Fibroblast of skin of scalp (primary cell): ENCODE measurements around the gene ANKAR. TPM values are rescaled to one million over a fixed set of nuclear protein-coding genes. Genes with fewer than 3 reads are reported as not detected.
"Not testable (repeated sequence)": the region's sequence is repeated elsewhere in the genome, so short reads cannot be mapped to it uniquely, and the experiment has no call there.

Experiments used
- DNase-seq: peaks from one replicate; pipeline ENCODE4 v3.0.0-alpha.2; 2013
- polyA plus RNA-seq, 2 experiments: library from polyadenylated mRNA; unstranded; fragments of 120-200 nt; gene quantifications; one replicate each; pipeline ENCODE4 v1.2.1, GENCODE V29; 2013; ENCODE audit not compliant: insufficient read length in 2 of 2

ANKAR gene
- 2.8 TPM for polyA plus RNA-seq (2013, experiment 1 of 2; ENCODE audit: insufficient read length)
- polyA plus RNA-seq (2013, experiment 2 of 2; ENCODE audit: insufficient read length): 2.3 TPM

DNA sequence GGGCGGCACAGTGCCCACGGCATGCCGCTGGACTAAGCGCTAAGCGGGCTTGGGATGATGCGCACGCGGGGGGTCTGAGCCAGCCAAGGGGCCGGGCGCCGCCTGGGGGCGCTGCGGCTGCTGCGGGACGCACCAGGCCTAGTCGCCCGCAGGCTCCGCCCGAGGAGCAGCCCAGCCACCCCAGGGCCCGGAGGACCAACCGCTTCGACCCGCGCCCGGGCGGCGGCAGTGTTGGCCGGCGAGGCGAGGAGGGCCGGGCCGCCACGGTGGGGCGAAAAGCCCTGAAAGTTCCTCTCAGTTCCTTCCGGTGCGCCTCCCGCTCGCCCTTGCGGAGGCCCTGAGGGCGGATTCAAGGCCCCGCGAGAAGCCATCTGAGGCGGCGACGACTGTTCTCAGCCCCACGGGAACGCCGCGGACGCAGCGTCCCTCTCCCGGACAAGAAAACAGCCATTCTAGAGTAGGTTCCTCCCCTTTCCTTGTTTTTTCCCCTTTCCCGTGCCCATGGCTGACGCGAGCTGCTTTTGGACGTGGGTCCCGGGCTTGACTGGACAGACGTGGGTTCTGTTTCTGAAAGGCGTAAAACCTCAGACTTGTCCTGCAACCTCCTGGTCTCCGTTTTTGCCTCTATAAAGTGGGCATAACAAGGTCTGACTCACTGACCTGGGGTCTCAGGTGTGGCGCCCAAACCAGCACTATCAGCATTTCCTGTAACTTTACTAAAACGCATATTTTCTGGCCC is at the start of gene ANKAR:
Gene ANKAR, plus strand, starts transcription at position 297 of the 739 bp plus-strand sequence. CDS start 1,821 bp downstream, outside the sequence.
- peak; percentile 94 for DNase-seq

DNA sequence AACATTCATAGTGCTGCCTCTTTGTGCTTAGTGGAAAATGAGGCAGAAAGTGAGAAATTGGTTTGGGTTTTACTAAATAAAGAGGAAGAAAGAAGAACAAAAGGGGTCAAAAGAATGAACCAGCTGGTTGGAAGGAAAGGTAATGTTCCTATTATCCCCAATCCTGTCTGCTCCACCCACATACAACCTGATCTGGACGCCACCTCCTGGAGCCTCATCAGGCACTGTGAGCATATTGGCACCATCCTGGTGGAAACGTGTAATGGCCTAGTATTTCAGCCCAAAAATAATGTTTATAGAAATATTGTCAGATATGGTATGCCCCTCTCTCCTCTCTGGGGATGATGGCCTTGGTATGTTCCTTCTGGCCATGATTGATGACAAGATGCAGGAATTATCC is 48.8 kb upstream of the ANKAR start:
- DNase-seq: no peak

GRCh38 chr2:189627789-189628188 is 46.7 kb upstream of the ANKAR start:
- DNase-seq: no peak

DNA sequence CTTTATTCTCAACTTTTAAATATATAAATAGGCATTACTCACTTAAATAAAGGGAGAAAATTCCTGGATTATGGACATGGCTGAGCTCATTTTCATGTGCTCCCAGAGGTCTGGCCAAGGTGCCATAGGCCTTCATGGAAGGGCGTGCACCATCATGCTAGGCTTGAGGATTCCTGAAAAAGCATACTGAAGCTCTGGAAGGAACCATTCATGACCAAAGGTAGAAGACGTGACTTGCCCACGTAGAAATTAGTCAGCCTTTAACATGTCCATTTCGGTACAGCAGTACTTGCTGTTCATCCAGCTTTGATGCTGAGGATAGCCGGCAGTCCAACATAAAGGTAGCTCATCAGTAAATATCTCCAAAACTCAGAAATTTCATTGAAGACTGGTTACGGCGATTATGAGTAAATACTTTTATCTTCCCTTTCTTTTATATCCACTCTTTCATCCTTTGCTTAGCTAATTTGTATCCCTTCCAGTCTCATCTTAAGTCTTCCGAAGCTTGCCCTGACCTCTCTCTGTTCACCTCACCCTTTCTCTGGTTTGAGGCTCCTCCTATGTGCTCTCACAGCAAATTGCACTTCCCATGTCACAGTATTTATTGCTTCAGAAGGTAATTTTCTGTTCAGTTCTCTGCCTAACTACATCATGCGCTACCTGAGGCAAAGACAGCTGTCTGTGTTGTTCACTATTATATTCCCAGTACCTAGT is 45.5 kb upstream of the ANKAR start:
- no peak for DNase-seq

- DNase-seq: peak; percentile 48
Measured at GRCh38 chr2:189629531-189630453, 44.7 kb upstream of the ANKAR start.

GRCh38 chr2:189631849-189632248 is 42.6 kb upstream of the ANKAR start:
- DNase-seq: no peak

DNA sequence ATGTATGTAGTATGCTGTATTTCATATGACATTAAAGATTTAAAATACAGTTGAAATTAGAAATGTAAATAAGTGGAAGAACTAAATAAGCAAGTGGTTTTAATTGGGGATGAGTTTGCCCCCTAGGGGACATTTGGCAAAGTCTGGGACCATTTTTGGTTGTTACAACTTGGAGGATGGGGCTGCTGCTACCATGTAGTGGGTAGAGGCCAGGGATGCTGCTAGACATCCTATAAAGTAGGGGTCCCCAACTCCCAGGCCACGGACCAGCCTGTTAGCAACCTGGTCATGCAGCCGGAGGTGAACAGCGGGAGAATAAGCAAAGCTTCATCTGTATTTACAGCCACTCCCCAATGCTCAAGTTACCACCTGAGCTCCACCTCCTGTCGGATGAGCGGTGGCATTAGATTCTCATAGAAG is 41.1 kb upstream of the ANKAR start:
- no peak for DNase-seq

- DNase-seq: no peak
Measured at GRCh38 chr2:189635353-189635752, 39.1 kb upstream of the ANKAR start.

DNA sequence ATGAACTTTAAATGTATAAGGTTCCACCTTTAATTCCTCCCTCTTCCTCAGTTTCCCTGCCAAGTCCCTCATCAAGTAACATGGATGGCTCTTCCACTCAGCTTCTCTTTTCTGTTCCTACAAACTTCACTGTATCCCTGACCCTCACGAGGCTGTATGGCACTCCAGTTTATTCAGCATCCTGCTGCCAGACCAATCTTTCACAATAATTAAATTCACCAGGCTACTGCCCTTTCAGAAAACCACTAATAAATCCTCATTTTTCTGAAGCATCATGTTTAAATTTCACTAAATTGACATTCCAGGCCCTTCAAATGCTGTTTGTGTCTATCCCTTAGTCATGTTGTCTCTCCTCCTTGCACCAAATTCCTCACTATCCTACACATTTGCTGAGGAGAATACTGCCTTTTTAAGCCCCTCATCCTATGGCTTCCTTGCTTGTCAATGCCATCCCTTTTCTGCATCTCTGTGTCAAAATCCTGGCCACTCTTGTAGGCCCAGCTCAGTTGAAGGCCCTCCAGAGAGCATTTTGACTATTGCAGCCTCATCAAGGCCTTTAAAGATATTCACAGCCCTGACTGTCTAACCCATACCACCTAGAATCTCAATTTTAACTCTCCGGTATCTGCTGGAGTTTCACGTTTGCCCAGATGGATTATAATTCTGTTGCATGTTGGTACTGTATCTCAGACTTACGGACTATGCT is 36.0 kb upstream of the ANKAR start:
- DNase-seq: no peak

- DNase-seq: no peak
Measured at GRCh38 chr2:189639007-189639609, 35.4 kb upstream of the ANKAR start.

GRCh38 chr2:189641002-189641401 is 33.5 kb upstream of the ANKAR start:
- DNase-seq: no peak

- no peak for DNase-seq
Measured at GRCh38 chr2:189641590-189641989, 32.9 kb upstream of the ANKAR start.

- DNase-seq: no peak
Measured at GRCh38 chr2:189646521-189646920, 27.9 kb upstream of the ANKAR start.

DNA sequence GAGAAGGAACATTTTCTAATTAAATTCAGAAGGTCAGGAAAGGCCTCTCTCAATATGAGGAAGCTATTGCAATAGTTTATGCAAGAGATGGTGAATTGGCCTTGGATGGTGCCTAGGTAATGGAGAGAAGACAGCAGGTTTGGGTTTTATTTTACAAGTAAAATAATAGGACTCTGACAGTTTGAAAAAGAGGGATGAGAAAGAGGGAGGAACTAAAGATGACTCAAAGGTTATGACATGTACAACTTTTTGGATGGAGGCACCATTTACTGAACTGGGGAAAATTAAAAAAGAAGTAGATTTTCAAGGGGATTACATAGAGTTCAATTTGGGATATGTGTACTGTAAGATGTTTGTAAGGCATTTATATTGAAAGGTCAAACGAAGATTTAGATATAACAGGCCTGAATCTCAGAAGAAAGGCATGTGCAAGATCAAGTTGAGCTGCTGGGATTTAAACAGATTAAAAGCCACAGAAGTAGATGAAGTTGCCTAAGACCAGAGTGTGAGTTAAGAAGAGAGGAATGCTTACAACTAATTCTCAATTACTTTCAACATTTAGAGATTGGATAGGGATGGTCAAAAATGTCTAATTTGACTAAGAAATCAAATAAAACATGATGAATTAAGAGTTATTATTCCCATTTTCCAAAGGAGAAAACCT is 25.5 kb upstream of the ANKAR start:
- no peak for DNase-seq

GRCh38 chr2:189651284-189651683 is 23.2 kb upstream of the ANKAR start:
- DNase-seq: no peak

- not testable (repeated sequence) for DNase-seq
Measured at GRCh38 chr2:189653464-189653863, 21.0 kb upstream of the ANKAR start.

DNA sequence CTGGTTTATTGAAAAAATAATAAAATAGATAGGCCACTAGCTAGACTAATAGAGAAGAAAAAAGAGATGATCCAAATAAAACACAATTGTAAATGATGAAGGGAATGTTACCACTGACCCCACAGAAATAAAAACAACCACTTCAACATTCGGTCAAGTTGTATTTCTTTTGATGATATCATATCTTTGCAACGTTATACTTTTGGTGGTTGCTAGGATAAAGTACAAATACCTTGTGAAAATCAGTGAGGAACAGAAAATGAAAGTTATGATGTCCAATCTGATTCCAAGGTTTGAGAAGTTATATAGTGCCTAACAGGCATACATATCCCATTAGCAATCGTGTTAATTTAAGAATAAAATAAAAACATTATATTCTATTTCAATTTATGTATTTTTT is 19.8 kb upstream of the ANKAR start:
- DNase-seq: no peak

DNA sequence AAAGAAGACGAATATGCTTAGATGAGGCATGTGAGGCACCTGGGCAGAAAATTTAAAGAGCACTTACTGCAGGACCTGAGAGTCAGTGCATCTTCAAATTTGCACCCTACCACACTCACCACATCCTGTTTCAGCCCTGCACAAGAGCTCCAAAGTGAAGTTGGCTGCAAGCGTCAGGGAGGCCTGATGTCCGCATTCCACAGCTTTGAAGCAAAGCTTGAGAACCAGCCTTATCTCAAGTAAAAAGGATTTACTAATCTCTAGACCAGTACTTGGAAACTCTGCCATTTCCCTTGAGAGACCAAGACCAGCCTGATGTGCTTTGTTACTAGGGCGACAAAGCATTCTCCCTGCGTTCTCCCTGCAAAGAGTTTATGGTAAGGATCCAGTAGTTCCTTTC is 16.6 kb upstream of the ANKAR start:
- peak; percentile 60 for DNase-seq

DNA sequence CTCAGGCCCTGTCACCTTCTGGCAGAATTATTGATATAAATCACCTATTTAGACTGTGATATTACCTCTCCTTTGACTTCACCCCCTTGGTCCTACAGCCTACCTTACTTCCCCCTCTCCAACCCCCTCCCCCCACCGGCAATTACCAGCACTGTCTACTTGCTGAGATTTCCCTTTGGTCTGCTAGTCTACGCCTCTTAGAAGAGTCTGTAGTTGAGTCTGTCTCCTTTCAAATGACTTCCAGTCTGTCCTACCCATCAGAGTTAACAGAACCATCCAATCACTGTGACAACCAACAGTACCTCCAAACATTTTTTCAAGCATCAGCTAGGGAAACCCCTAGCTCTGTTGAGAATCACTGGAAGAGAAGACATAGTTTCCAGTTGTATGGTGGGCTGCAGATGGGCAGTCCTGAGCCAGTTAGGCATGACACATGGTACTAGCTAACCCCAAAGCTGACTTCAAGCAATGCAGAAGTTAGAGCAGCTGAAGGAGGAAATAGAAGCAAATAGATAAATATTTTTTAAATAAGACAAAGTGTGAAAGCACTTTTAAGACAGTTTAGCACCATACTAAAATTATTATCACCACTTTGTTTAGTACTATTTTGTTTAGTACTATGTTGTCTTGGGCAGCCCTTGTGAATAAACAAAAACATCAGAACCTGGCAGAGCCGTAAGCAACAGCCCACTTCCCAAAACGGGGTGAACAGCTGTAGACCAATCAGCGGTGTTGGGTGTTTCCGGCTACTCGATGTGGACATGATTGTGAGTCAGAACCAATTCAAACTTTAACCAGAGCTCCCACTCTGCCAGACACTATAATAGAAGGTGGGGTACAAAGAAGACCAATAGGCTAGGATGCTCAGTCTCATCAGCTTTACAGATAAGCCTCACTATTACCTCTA is 15.9 kb upstream of the ANKAR start:
- DNase-seq: no peak

DNA sequence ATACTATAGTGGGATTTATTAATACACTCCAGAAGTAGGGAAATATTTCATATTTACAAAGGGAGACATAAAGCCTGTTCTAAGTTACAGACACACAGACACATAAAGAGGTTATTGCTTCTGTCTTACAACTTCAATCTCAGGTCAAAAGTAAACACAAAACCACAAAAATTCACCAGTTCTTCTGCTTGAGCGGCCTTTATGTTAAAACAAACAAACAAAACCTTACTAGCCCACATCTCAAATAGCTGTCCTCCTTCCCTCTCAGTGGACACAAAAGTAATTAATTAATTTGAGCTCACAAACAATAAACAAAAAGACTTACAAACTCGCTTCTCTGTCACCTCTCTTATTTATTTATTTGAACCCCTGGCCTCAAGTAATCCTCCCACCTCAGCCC is 14.7 kb upstream of the ANKAR start:
- DNase-seq: no peak
